ENCODE measurements around the gene DLG3.

DNA sequence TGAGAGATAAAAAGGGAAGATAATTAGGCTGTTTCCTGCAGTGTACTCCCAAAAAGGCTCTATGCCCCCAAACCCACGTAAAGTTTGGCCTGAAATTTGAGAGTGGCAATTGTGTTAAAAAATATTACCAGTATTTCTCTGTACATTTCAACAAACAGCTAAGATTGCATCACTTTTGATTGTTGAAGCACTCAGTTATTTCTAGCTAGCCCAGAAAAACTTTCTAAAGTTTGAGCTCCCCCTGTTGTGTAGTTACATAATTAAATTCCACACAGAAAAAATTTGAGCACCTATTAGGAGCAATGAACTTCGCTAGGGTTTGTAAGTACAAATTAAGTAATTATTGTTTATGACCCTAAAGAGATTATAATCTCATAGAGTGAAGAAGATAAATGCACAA is 109.4 kb downstream of the DLG3 start:
- TF ChIP-seq, protein P1, sequence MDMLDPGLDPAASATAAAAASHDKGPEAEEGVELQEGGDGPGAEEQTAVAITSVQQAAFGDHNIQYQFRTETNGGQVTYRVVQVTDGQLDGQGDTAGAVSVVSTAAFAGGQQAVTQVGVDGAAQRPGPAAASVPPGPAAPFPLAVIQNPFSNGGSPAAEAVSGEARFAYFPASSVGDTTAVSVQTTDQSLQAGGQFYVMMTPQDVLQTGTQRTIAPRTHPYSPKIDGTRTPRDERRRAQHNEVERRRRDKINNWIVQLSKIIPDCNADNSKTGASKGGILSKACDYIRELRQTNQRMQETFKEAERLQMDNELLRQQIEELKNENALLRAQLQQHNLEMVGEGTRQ (IDR thresholded peaks at IDR 0.05; ENCODE audit: low read length): no peak
- TF ChIP-seq CTCF (IDR thresholded peaks at IDR 0.05; ENCODE audit: control extremely low read depth in 1 of 3, insufficient read depth in 1 of 3, low read depth in 1 of 3, low read length in 3 of 3) (no peak), NRF1 (IDR thresholded peaks at IDR 0.05; ENCODE audit: low read depth, low read length) (no peak), TAF7 (optimal IDR thresholded peaks at IDR 0.05; ENCODE audit: borderline replicate concordance, low read depth, low read length) (no peak)
- TF ChIP-seq, protein P2, sequence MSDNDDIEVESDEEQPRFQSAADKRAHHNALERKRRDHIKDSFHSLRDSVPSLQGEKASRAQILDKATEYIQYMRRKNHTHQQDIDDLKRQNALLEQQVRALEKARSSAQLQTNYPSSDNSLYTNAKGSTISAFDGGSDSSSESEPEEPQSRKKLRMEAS (IDR thresholded peaks at IDR 0.05): no peak
